Measurements from ENCODE around the gene PCNX2.
"Not testable (repeated sequence)": the region's sequence is repeated elsewhere in the genome, so short reads cannot be mapped to it uniquely, and the experiment has no call there.

PCNX2 gene

GRCh38 chr1:233010146-233010545 lies 285.4 kb downstream of the PCNX2 start:
- H3K4me1 Mint-ChIP-seq = no peaks in the 10 kb centered on the region
- no peak overlapping the region for H3K4me3 Mint-ChIP-seq
- ATAC-seq = no peak
- no peaks in the 10 kb centered on the region for H3K9me3 Mint-ChIP-seq
- no peak overlapping the region for H3K27ac Mint-ChIP-seq
- H3K36me3 Mint-ChIP-seq = peaks cover 71% of the 10 kb centered on the region
- H3K27me3 Mint-ChIP-seq = no peaks in the 10 kb centered on the region

DNA sequence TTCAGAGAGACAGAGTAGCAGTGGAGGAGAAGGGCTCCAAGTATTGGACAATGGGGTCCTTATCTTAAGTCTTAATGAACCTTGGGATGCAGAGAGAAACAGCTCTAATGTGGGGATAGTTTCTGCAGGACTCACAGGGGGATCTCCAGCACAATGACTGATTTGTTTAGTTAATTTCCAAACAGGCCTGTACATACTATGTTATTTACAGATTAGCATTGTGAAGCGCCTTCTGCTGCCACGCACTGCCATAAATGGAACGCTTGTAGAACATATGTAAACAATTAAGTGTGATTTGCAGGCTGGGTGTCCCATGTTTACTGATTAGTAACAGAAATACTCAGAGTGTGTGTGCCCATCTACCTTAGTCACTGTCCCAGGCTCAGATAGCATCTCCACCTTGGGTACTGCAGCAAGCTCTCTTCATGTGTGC lies 289.0 kb downstream of the PCNX2 start:
- Mint-ChIP-seq H3K9me3 (no peaks in the 10 kb centered on the region), H3K27me3 (no peaks in the 10 kb centered on the region), H3K27ac (no peak overlapping the region), H3K36me3 (peaks cover 72% of the 10 kb centered on the region), H3K4me3 (no peak overlapping the region), H3K4me1 (no peaks in the 10 kb centered on the region)
- ATAC-seq = no peak

- no peaks in the 10 kb centered on the region for H3K4me1 Mint-ChIP-seq
- no peaks in the 10 kb centered on the region for H3K9me3 Mint-ChIP-seq
- H3K27ac Mint-ChIP-seq = no peak overlapping the region
- no peaks in the 10 kb centered on the region for H3K27me3 Mint-ChIP-seq
- ATAC-seq = no peak
- no peak overlapping the region for H3K4me3 Mint-ChIP-seq
- peaks cover 72% of the 10 kb centered on the region for H3K36me3 Mint-ChIP-seq
Measured at GRCh38 chr1:233006108-233006507, 289.4 kb downstream of the PCNX2 start.

DNA sequence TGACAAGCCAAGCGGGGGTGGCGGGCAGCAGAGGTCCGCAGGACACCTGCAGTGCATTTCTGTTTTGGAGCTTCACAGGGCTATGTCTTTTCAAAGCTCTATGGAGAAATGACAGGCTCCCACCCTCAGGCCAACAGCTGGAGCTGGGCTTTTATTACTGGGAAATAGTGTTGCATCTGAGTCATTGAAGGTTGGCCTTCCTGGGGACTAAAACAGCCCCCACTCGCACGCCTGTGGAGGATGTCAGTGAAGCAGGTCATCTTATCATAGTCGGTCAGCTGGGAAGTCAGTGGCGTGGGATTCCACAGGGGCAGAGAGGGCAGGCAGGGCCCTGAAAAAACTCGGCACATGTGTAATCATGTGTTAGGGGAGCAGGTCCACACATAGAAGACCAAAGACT lies 289.8 kb downstream of the PCNX2 start:
- ATAC-seq = no peak
- H3K4me1 Mint-ChIP-seq = no peaks in the 10 kb centered on the region
- H3K27me3 Mint-ChIP-seq = no peaks in the 10 kb centered on the region
- H3K27ac Mint-ChIP-seq = no peak overlapping the region
- H3K9me3 Mint-ChIP-seq = no peaks in the 10 kb centered on the region
- H3K36me3 Mint-ChIP-seq = peaks cover 73% of the 10 kb centered on the region
- no peak overlapping the region for H3K4me3 Mint-ChIP-seq

- H3K27me3 Mint-ChIP-seq = no peaks in the 10 kb centered on the region
- no peaks in the 10 kb centered on the region for H3K4me1 Mint-ChIP-seq
- no peak for ATAC-seq
- H3K4me3 Mint-ChIP-seq = no peak overlapping the region
- H3K27ac Mint-ChIP-seq = no peak overlapping the region
- H3K36me3 Mint-ChIP-seq = peaks cover 73% of the 10 kb centered on the region
- H3K9me3 Mint-ChIP-seq = no peaks in the 10 kb centered on the region
Measured at GRCh38 chr1:233005156-233005555, 290.4 kb downstream of the PCNX2 start.

- H3K27ac Mint-ChIP-seq = no peak overlapping the region
- H3K4me3 Mint-ChIP-seq = no peak overlapping the region
- H3K4me1 Mint-ChIP-seq = no peaks in the 10 kb centered on the region
- no peak for ATAC-seq
- H3K36me3 Mint-ChIP-seq = peaks cover 77% of the 10 kb centered on the region
- no peaks in the 10 kb centered on the region for H3K9me3 Mint-ChIP-seq
- H3K27me3 Mint-ChIP-seq = no peaks in the 10 kb centered on the region
Measured at GRCh38 chr1:233004451-233004850, 291.1 kb downstream of the PCNX2 start.

- H3K4me1 Mint-ChIP-seq, H3K4me3 Mint-ChIP-seq, H3K27ac Mint-ChIP-seq, H3K27me3 Mint-ChIP-seq, ATAC-seq, H3K9me3 Mint-ChIP-seq: not testable (repeated sequence)
- H3K36me3 Mint-ChIP-seq = peaks cover 79% of the 10 kb centered on the region
Measured at GRCh38 chr1:233003638-233004037, 291.9 kb downstream of the PCNX2 start.

GRCh38 chr1:232999956-233000625 lies 295.4 kb downstream of the PCNX2 start:
- Mint-ChIP-seq H3K4me3 (no peak overlapping the region), H3K9me3 (no peaks in the 10 kb centered on the region), H3K36me3 (peaks cover 90% of the 10 kb centered on the region), H3K4me1 (no peaks in the 10 kb centered on the region), H3K27ac (no peak overlapping the region), H3K27me3 (no peaks in the 10 kb centered on the region)
- ATAC-seq = no peak

GRCh38 chr1:232998646-232999045 lies 296.9 kb downstream of the PCNX2 start:
- no peaks in the 10 kb centered on the region for H3K4me1 Mint-ChIP-seq
- no peak overlapping the region for H3K27ac Mint-ChIP-seq
- peaks cover 90% of the 10 kb centered on the region for H3K36me3 Mint-ChIP-seq
- ATAC-seq = no peak
- no peak overlapping the region for H3K4me3 Mint-ChIP-seq
- peaks cover 12% of the 10 kb centered on the region for H3K9me3 Mint-ChIP-seq
- H3K27me3 Mint-ChIP-seq = no peaks in the 10 kb centered on the region

DNA sequence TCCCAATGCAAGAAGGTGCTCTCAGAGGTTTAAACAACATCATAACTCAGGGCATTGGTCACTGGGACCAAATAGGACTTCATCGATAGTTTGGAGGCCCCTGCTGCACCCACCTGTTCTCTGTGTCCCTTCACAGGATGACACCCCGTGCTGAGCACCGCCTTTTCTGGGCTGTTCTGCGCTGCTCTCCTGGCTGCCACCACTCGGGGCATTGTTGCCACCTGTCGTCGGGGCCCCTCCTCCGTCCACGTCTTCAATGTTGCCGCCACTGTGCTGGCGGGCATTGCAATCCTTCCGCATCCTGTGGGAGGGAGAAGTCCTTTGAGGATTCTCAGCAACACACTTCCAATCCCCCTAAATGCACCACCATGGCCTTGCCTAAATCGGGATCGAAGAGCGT lies 297.4 kb downstream of the PCNX2 start:
- Mint-ChIP-seq H3K9me3 (peaks cover 14% of the 10 kb centered on the region), H3K27ac (no peak overlapping the region), H3K4me1 (no peaks in the 10 kb centered on the region), H3K4me3 (no peak overlapping the region), H3K36me3 (peaks cover 90% of the 10 kb centered on the region), H3K27me3 (no peaks in the 10 kb centered on the region)
- ATAC-seq = no peak

DNA sequence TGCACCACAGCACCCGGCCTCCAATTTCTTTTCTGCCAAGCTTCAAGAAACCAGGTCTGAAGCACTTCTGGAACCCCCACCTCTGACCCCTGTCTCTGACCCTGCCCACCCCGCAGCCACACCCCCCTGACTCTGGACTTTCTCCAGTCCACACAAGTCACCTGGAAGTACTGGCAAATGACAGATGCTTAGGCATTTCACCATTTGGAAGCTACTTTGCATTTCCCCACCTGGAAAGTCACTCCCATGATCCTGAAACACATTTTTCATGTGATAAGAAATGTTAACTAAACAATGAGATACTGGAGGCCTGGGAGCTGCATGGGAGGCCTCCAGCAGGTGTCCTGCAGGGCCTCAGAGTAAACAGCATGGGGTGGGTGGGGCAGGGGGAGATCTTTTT lies 299.4 kb downstream of the PCNX2 start:
- Mint-ChIP-seq H3K36me3 (peaks cover 99% of the 10 kb centered on the region), H3K4me3 (no peak overlapping the region), H3K27me3 (no peaks in the 10 kb centered on the region), H3K27ac (no peak overlapping the region), H3K4me1 (no peaks in the 10 kb centered on the region), H3K9me3 (peaks cover 19% of the 10 kb centered on the region)
- ATAC-seq = no peak

DNA sequence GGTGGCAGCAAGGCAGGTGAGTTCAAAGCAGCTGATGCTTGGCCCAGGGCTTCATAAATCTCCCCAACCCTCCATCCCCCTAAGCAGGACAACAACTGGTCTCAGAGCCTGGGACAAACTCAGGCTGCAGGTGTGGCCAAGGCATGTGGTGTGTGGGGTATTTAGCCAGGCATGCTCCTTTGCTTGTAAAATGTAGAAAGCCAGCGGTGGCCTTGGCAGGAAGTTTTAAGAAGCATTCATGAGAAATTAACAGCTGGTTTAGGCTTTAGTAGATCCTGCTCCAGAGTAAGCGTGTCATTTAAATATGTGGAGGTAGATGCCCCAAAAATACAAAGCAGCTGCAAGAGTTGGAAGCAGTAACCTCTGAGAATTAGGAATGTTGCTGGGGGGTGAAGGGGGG lies 300.3 kb downstream of the PCNX2 start:
- no peaks in the 10 kb centered on the region for H3K27me3 Mint-ChIP-seq
- H3K4me3 Mint-ChIP-seq = no peak overlapping the region
- peaks cover 19% of the 10 kb centered on the region for H3K9me3 Mint-ChIP-seq
- peaks cover 95% of the 10 kb centered on the region for H3K36me3 Mint-ChIP-seq
- no peaks in the 10 kb centered on the region for H3K4me1 Mint-ChIP-seq
- no peak for ATAC-seq
- H3K27ac Mint-ChIP-seq = no peak overlapping the region

DNA sequence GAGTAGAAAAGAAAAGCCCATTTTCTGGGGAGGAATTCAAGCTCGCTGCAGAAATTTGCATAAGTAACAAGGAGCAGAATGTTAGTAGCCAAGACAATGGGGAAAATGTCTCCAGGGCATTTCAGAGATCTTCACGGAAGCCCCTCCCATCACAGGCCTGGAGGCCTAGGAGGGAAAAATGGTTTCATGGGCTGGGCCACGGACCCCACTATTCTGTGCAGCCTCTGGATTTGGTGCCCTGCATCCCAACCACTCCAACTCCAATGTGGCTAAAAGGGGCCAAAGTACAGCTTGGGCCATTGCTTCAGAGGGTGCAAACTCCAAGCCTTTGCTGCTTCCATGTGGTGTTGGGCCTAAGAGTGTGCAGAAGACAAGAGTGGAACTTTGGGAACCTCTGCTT lies 302.0 kb downstream of the PCNX2 start:
- Mint-ChIP-seq H3K4me1 (no peaks in the 10 kb centered on the region), H3K36me3 (peaks cover 89% of the 10 kb centered on the region), H3K27ac (no peak overlapping the region), H3K4me3 (no peak overlapping the region), H3K27me3 (no peaks in the 10 kb centered on the region), H3K9me3 (peaks cover 19% of the 10 kb centered on the region)
- no peak for ATAC-seq

DNA sequence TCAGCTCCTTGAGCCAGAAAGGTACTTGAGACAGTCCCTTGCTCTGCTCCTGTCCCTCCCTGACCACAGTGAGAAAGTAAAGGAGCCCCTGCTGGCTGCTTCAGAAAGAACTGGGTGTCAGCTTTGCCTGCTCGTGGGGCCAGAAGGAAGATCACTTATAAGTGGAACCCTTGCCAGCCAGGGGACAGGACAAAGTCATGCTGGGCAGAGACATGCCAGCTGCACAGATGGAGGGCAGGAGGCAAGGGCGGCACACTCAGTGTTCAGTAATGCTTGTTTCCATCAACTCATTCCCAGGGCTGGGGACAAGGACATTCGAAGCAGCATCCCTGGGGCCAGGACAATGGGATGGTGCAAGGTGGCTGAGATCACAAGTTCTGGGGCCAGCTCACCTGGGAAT lies 303.3 kb downstream of the PCNX2 start:
- H3K4me3 Mint-ChIP-seq = no peak overlapping the region
- peaks cover 76% of the 10 kb centered on the region for H3K36me3 Mint-ChIP-seq
- ATAC-seq = no peak
- H3K9me3 Mint-ChIP-seq = peaks cover 19% of the 10 kb centered on the region
- no peak overlapping the region for H3K27ac Mint-ChIP-seq
- no peaks in the 10 kb centered on the region for H3K27me3 Mint-ChIP-seq
- no peaks in the 10 kb centered on the region for H3K4me1 Mint-ChIP-seq

DNA sequence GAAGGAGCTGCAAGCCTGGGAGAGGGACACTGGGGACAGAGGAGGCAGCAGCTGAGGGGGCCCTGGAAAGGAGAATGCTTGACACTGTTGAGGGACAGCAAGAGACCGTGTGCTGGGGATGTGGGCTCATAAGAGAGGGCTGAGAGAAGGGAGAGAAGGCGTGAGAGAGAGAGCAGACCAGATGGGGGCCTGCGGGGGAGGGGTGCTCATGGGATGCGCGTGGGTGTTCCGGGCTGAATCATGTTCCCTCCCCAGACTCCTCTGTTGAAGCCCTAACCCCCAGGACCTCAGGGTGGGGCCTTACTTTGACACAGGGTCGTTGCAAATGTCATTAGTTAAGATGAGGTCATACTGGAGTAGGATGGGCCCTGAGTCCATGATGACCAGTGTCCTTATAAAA lies 304.3 kb downstream of the PCNX2 start:
- Mint-ChIP-seq H3K4me3 (no peak overlapping the region), H3K36me3 (peaks cover 66% of the 10 kb centered on the region), H3K9me3 (peaks cover 19% of the 10 kb centered on the region), H3K27ac (no peak overlapping the region), H3K27me3 (no peaks in the 10 kb centered on the region), H3K4me1 (no peaks in the 10 kb centered on the region)
- no peak for ATAC-seq

DNA sequence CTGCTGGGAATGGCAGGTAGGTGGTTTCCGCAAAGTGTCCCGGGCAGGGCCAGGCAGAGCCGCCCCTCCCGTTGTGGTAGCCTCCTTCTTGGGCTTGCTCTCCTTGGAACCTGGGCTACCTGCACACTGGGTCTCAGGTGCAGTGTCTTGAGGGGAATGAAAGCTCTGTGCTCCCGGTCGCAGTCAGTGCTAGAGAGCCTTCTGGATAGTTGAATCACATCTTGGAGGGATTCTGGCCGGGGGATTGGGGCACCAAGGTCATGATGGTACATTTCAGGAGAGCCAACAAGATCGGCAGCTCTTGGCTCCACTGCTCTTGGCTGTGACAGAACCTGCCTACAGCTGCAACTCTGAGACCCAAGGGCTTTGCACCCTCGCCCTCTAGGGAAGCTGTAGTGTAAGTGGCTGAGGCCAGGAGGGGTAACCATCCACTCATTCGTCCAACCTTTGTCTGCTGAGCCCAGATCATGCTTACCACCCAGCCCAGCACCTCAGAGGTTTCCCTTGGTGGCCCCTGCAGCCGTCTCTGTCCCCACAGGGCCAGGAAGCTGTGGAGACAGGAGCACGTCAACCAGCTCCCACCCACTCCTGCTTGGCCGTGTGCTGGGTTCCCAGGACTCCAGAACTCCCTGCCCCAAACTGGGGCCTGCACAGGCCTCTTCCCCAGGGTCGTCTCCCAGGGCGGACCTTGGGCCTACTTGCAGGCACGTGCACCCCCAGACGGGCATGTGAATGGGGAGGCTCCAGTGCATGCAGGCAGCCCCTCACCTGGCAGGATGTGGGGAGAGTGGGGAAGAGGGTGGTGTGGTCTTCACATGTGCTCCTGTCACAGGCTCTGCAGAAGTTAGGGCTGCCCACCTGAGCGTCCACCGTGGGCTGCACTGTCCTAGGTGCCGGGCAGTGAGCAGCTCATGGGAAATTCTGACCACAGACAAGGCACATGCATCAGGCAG lies 305.1 kb downstream of the PCNX2 start:
- Mint-ChIP-seq H3K27me3 (no peaks in the 10 kb centered on the region), H3K36me3 (peaks cover 58% of the 10 kb centered on the region), H3K27ac (no peak overlapping the region), H3K4me3 (no peak overlapping the region), H3K9me3 (peaks cover 19% of the 10 kb centered on the region), H3K4me1 (no peaks in the 10 kb centered on the region)
- peak; percentile 20 for ATAC-seq
